GM18511 (cell line): ENCODE data around the gene KRT72.

Experiments
- ATAC-seq: cut with Tn5 transposase; IDR thresholded peaks from one replicate; pipeline ENCODE4 v1.9.1; 2021; ENCODE audit warnings: mild to moderate bottlenecking, moderate library complexity; ENCODE audit not compliant: unreplicated experiment

The KRT72 gene

DNA sequence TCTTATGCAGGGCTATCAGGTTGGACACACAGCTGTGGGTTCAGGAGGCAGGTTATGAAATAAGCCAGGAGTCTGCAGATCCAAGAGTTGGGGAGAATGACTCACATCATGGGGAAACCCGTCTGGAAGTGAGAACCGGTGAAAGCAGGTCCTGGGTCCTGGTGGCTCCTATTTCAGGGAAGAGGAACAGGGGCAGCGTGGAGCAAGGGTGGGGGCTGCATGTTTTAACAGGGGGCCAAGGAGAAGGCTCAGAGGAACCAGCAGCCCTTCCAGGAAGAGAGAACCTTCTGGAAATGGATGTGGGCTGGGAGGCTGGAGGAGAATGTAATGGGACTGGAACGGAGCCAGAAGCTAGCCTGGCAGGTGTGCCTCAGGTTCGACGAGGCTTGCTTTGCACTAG is 19.8 kb downstream of the KRT72 start:
- no peak for ATAC-seq

DNA sequence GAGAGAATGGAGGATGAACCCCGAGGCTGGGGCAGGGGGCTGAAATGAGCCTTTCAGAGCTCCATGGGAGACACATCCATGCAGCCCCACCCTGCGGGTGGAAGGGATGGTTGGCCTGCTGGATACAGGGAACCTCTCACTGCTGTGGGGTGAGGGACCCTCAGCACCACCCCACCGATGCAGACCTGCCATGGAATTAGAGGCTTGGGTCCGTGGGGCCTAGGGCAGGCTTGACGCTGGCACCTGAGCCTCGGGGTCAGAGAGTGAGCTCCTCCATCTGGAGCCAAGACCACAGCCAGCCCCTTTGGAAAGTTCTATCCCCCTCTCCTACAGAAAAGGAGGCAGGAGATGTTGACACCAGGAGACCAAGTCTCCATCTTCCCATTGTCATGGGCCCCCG is 20.2 kb downstream of the KRT72 start:
- no peak for ATAC-seq

- no peak for ATAC-seq
These were observed 20.8 kb downstream of the KRT72 start for GRCh38 chr12:52580496-52580895.

GRCh38 chr12:52579468-52580465 is 21.5 kb downstream of the KRT72 start:
- no peak for ATAC-seq

GRCh38 chr12:52578469-52578868 is 22.8 kb downstream of the KRT72 start:
- no peak for ATAC-seq

DNA sequence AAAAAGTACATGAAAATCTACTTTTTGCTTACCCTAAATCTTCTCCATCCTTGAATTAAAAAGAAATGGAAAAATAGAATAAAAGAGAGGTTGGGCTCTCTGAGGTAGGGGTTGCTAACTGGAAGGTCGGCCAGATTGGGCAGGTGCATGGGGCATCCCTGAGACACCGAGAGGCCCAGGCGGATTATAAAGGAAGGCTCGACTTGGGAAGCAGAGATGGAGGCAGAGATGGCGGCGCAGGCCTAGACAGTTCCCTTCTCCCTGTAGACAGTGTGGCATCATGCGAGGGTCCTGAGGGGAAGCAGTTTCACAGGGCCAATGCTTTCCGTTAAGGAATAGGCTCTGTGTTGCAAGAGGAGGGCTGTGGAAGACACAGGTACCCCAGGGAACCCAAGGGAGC is 23.9 kb downstream of the KRT72 start:
- no peak for ATAC-seq

- ATAC-seq: no peak
These were observed 25.3 kb downstream of the KRT72 start for GRCh38 chr12:52575948-52576347.

DNA sequence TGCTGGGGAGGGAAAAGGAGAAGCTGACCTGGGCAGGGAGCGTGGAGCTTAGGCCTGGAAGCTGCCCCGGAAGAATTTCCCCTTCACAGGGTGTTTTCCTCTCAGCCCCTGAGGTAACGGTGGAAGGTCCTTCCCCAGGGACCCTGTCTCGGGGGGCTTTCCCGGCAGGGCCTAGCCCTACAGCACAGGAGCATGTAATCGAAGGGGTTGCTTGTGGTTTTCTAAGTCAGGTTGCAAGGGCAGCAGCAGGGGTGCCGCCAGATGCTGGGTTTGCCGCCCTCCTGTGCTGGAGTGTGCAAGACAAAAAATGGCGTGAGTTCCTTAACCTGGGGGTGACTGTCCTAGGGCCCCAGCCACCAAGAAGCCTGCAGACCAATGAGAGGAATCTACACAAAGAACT is 26.0 kb downstream of the KRT72 start:
- ATAC-seq: no peak

DNA sequence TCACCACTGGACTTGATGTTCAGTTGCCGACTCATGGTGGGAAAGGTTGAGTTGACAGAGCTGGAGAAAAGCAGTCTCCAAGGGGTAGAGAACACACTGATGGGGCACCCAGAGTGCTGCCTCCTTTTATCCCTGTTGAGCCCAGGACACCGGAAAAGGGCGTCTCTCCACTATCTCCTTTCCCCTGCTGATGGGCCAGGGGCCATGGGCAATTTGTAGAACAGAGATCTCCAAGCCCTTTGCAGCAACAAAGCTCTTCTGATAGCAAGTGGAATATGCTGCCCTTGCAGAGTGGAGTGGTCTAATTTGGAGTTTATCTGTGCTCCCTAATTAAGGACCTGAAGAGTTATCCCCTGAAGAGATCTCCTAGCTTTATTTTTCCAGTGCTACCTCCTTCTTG is 27.5 kb downstream of the KRT72 start, which contains the start of gene KRT74:
Gene KRT74, minus strand, starts transcription at position 101 of the 400 bp plus-strand sequence. Its CDS starts 66 bp downstream, at position 35.
- ATAC-seq: no peak

DNA sequence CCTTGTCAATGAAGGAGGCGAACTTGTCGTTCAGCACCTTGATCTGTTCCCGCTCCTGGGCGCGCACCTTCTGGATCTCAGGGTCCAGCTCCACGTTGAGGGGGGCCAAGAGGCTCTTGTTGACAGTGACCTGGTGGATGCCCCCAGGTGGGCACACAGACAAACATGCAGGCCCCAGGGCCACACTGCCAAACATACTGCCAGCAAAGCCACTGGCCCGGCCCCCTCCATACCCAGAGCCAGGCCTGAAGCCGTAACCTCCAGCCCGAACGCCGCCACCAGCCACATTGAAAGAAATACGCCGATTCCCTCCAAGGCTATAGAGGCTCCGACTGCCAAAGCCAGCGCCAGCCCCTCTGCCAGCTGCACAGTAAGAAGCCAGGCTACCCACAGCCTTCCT is 28.0 kb downstream of the KRT72 start:
- ATAC-seq: no peak

DNA sequence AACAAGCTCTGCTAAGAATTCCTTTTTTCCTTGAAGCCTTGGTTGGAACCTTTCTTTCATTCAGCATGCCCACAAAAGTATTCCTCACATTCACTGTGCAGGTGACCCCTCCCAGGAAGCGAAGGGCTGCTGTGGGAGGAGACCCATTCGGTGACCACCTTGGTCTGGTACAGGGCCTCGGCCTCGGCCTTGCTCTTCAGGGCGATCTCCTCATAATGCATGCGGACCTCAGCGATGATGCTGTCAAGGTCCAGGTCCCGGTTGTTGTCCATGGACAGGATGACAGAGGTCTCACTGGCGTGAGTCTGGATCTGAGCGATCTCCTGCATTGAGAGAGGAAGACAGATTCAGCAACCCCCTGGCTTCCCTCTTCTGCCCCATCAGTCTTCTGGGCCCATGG is 30.8 kb downstream of the KRT72 start:
- no peak for ATAC-seq

- ATAC-seq: no peak
These were observed 33.2 kb downstream of the KRT72 start for GRCh38 chr12:52568111-52568510.

DNA sequence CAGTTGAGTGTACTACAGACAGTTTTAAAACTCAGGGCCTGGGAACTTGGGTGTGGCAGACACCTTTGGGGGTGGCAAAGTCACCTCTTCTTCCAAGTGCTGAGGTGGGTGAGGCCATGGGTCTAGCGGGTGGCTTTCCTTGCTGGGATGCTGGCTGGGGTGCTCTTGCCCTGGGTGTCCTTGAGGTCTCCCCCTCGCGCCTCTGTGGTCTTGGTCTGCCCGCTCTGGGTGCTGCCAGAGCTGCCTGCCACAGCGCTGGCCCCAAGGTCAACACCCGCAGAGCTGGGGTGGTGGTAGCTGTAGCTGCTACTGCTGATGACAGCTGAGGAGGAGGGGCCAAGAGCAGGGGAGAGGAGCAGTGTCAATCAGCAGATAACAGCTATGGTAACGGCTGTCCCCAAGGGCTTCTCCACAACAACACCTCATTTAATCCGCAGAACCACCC is 34.4 kb downstream of the KRT72 start:
- ATAC-seq: no peak

GRCh38 chr12:52564582-52564981 is 36.7 kb downstream of the KRT72 start:
- ATAC-seq: no peak

- ATAC-seq: no peak
These were observed 39.3 kb downstream of the KRT72 start for GRCh38 chr12:52561880-52562449.

- no peak for ATAC-seq
These were observed 41.3 kb downstream of the KRT72 start for GRCh38 chr12:52559979-52560378.

DNA sequence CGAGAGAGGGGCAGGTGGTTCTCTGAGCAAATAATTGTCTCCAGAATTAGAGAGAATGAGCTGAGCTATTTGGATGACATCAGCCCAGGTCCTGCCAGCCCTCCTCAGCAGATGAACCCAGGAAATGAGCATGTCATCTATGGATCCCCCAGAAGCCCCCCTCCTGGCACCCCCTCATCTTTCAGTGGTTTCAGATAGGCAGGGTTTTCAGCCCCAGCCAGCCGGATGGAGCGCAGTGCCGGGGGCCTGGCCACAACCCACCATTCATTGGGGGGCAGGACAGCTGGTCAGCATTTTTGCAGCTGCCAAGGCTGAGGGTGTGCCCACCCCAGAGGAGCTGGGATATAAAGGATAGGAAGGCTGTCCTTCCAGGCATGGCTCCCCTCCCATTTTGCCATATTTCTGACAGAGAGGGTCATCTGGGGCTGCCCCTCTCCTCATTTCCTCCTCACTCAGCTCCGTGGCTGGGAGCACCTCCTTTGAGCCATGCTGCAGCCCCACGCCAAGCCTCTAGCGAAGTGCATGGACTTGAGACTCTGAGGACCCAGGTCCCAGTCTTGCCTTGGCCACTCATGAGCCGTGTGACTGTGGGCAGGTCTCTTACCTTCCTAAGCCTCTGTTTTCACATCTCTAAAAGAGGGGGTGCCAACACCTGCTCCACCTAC is 42.4 kb downstream of the KRT72 start:
- no peak for ATAC-seq

DNA sequence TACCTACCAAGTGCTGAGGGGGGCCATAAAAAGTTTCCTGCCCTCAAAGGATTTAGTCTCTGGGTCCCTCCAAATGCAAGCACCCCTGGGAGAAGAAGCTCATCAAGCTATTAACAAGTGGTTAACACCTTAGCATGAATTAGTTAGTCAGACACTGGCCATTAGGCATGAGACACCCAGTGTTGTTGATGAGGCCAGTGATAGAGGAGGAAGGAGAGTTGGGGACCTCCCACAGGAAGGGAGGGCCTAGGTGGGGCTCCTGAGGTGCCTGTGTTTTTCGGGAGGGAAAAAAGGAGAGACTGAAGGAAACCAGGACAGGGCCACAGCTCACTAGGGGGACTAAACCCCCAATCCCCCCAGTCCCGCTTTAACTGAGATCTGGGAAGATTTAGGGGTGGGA is 43.8 kb downstream of the KRT72 start:
- no peak for ATAC-seq

GRCh38 chr12:52555577-52555976 is 45.7 kb downstream of the KRT72 start:
- no peak for ATAC-seq

DNA sequence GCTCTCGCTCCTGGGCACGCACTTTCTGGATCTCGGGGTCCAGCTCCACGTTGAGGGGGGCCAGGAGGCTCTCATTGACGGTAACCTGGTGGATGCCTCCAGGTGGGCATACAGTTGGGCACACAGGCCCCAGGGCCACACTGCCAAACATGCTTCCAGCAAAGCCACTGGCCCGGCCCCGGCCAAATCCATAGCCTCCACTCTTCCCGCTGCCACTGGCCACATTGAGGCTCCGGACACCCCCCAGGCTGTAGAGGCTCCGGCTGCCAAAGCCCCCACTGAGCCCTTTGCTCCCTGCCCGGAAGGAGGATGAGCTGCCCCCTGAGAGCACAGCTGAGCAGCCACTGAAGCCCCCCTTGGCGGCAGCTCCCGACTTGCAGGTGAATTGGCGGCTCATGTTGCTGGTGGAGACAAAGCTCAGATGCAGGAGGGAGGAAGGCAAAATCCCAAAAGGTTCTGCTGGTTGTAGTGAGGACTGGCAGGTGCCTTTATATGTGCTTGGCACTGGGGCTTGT is 48.5 kb downstream of the KRT72 start, which contains the start of gene KRT71:
Gene KRT71, minus strand, starts transcription at position 465 of the 515 bp plus-strand sequence. Its CDS starts 68 bp downstream, at position 397.
- no peak for ATAC-seq

DNA sequence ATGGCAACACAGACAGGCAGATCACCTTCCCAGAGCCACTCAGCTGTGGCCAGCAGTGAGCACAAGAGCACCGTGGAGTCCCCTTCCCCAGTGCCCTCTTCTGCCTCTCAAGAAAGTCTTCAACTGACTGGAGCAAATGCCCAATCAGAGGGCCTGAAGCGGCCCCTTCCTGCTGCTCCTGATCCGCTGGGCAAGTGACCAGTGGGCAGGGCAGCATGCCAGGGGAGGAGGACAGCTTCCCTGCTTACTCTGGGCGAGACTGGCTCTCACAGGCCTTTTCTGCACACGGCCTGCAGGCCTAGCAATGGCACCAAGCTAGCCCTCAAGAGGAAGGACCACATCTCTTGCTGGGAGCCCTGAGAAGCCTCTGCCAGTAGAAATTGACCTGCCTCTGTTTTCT is 49.2 kb downstream of the KRT72 start:
- ATAC-seq: no peak
